Activated gamma-delta T cell (primary cell): Measurements from ENCODE around the gene HOXA5.

ENCODE experiments used
- DNase-seq: peaks from one replicate; lab custom pipeline; 2025; lab: John Stamatoyannopoulos, UW

Gene HOXA5

DNA sequence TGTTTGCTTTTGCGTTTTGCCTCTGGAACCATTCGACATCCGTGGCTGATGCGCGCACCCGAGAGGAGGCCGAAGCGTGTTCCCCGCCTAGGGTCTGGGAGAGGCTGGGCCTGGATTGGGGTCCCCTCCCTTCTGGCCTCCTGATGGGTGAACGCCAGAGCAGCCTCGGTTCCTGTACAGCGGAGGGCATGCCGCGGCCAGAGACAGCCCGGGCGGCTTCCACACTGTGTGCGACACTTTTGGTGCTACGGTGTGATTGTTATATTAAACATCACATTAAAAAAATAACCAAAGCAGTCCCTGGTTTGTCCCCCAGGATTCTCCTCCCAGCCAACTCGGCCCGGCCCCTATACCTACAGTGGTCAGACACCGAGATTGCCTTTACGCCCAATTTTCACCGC, 16.7 kb upstream of the HOXA5 start:
- DNase-seq: no peak

DNA sequence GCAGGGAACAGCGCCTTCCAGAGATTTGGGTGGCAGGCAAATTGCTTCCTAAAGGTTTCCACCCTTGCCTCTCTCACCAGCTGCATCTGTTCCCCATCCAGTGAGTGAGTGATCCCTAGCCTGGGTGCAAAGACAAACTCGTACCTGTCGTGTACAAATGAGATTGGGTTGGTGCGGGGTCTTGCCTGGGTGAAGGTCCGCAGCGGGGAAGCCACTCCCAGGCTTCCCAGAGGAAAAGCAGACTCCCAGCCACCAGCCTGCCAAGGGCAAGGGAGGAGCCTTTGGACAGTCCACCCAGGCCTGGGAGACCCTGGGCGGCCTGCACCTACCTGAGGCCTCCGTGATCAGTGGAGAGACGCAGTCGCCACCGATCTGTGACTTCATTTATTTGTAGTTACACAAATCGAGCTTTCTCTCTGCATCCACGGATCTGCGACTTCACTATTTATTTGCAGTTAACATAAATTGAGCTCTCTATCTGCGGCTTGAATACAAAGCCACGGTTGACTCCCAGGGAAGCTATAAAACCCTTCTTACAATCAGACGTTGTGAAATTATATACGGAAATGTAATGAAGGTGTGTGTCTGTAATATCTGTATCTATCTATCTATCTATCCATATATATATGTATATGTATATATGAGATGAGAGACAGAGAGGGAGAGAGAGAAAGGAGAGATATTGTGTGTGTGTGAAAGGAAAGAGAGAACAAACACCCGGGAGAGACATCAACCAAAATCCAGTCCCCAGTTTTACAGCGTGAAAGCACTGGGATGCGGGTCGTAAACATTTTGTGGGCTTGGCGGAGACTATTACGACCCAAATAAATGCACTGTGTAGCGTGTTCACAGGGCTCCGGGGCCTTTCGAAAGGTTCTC, 16.0 kb upstream of the HOXA5 start:
- DNase-seq: no peak

GRCh38 chr7:27158436-27159265, 15.2 kb upstream of the HOXA5 start:
- DNase-seq: no peak

DNA sequence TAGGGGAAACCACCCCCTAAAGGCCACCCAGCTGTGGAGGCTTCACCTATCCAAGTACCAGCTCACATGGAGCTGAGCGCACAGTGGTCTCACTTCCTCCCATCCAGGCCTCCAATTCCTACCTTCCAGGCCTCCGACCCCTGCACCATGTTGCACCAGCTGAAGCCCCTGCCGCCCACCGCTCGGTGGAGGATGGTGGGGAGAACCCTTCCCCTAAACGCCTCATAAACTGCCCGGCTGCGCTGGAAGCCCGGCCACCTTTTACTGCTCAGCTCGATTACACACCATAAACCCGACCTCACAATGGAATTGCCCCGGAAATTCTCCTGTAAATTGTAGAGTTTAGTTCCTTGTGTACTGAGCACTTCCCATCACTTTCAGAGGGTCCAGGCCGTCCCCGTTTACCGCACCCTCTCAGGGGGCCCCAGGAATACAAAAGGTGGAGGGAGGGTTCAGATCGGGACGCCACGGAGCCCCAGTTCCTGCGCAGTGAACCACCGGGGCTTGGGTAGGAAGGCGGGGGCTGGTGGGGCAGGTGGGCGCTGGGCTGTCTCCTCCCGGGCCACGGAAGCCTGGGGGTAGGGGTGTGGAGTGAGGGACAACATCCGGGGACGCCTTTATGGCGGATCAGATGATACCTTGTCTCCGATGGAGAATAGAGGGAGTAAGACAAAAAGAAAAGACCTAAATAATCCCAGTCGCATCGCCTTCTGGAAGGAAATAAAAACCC, 14.4 kb upstream of the HOXA5 start:
- no peak for DNase-seq

DNA sequence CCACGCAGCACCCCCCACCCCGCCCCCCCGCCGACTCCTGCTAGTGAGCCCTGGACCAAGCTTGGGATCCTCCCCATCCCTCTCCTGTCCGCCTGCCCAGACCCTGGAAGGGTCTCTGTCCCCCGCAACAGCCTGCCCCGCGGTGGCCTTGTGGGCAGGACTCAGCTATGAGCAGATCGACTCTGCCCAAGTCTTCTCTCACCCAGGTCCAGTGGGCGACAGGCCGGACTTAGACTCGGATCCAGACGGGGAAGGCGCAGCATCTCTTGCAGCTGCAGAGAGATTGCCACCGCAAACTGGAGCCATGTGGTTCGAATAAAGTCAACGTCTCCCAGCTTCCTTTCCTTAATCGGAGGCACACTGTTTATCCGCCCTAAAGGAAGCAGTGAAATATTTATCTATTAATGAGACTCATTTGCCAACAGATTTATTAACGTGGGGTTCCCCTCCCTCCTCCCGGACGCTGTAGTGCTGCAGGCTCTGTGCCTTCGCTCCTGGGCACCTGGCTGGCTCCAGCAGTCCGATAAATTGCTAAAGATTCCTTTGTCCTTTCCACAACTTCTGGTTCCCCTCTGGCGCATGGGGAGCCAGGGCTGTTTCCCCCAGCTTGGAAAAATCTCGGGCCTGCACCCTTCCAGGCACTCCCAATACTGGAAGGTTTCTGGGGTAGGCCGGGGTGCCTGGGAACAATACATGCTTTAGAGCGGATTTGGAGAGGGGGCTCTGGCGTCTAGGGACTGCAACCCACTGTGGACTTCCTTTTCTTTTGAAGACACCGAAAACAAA, 13.6 kb upstream of the HOXA5 start:
- no peak for DNase-seq

- no peak for DNase-seq
Measured at GRCh38 chr7:27156508-27156898, 13.0 kb upstream of the HOXA5 start, which contains the start of gene HOXA7. TSS of gene HOXA7 (minus strand) at chr7:27156675. CDS start at chr7:27156545, 130 bp downstream.

- DNase-seq: no peak
Measured at GRCh38 chr7:27155816-27156507, 12.5 kb upstream of the HOXA5 start.

GRCh38 chr7:27154901-27155815, 11.7 kb upstream of the HOXA5 start:
- no peak for DNase-seq

DNA sequence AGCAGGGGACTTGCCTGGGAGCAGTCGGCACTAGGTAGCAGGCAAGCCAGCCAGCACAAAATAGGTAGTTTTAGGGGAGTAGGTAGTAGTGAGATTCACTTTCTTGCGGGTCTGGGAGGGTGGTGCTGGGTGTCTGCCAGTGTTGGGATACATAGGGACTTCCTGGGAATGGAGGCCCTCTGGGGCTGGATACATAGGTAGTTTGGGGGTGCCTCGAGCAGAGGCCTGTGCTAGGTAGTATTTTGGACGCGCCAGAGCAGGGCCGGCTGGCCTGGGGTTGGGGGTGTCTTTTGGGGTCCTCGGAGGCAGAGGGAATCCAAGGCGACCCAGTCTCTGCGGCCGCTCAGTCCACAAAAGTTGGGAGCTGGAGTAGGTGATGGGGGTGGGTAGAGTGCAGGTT, 10.9 kb upstream of the HOXA5 start:
- no peak for DNase-seq

DNA sequence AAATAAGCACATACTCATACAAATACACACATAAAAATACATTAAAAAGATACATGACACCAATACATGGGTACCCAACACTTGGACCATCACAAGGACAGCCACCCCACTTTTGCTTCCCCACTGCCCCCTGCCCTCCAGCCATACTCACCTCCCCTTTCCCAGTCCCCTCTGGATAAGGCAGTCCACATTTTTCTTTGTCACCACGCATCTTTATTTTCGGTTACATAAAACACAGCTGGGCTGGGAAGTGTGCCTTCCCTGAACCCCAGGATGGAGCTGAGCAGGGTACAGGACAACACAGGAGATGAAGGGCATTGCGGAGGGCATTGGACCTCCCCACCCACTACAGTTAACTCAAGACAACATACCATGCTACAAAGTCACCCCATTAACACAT, 10.0 kb upstream of the HOXA5 start:
- no peak for DNase-seq

- no peak for DNase-seq
Measured at GRCh38 chr7:27152816-27153442, 9.4 kb upstream of the HOXA5 start.

DNA sequence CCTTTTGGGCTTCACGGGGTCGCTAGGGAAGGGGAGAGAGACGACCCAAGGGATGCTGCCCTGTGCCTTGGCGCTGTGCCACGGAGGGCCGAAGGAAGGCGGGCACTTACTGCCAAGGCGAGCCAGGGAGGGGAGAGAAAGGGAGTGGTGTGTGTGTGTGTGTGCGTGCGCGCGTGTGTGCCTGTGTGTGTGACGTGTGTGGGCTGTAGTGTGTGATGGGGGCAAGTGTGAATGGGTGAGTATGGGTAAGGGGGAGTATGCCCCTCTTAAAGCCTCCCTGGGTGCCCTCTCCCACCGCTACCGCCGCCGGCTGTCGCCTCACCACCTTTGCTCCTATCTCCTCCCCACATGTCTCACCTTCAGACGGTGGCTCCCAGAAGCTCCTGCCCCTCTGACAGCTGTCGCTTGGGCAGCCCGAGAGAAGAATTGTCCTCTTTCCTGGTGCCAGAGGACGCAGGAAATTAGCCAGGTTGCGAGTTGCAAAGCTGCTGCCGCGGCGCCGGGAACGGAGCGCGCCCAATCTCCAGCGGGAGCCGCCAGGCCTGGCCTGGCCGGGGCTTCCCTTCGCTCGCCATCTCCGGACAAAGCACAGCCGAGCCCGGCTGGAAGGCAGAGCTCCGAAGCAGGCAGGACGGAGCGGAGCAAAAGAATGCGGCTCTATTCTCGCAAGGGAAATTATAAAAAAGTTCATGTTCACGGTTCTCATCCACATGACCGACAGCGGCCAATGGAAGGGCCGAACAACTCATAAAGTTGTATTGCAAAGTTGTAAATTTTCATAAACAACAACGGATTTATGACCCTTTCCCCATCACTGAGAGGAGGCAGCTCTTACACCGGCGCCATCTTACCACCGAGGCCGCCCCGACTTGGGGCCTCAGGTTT, 8.7 kb upstream of the HOXA5 start, which contains the start of gene HOXA3:
TSS of gene HOXA3 (minus strand) at position 653 of the 885 bp plus-strand sequence. CDS start 41,943 bp downstream, outside the sequence.
- DNase-seq: no peak

GRCh38 chr7:27151341-27151930, 8.0 kb upstream of the HOXA5 start:
- DNase-seq: no peak

- DNase-seq: peak; percentile 45
Measured at GRCh38 chr7:27150568-27151340, 7.3 kb upstream of the HOXA5 start.

GRCh38 chr7:27149842-27150567, 6.5 kb upstream of the HOXA5 start:
- no peak for DNase-seq
